Activated CD8-positive, alpha-beta T cell treated with anti-CD3 and anti-CD28 coated beads for 36 hours (primary cell): ENCODE data around the gene NRXN3. TPM values are rescaled to one million over a fixed set of nuclear protein-coding genes. Genes with fewer than 3 reads are reported as not detected.

ENCODE experiments used
- ATAC-seq: fragments of 200-7000 bp; cut with Tn5 transposase; one replicate; pipeline ENCODE4 v1.10.0; 2021; ENCODE audit warnings: mild to moderate bottlenecking, moderate library complexity
- CTCF ChIA-PET: fragments of 350-600 bp; sonication (Branson Sonifier 250); formaldehyde crosslinking; loops from one replicate; lab custom pipeline; 2021; ENCODE audit warnings: antibody characterized with exemption; lab: Charles Lee
- POLR2A ChIA-PET: fragments of 350-600 bp; sonication (Branson Sonifier 250); formaldehyde crosslinking; loops from one replicate; lab custom pipeline; 2021; ENCODE audit warnings: antibody characterized with exemption; lab: Charles Lee
- DNase-seq: peaks from one replicate; pipeline ENCODE4 v3.0.0-alpha.2; 2020
- H3K27ac Mint-ChIP-seq: one replicate; pipeline ENCODE4 v1.8.0; 2021; ENCODE audit warnings: mild to moderate bottlenecking, mixed read lengths
- H3K27me3 Mint-ChIP-seq: one replicate; pipeline ENCODE4 v1.8.0; 2021; ENCODE audit warnings: mixed read lengths
- H3K36me3 Mint-ChIP-seq: one replicate; pipeline ENCODE4 v1.8.0; 2021; ENCODE audit warnings: low read depth, mixed read lengths
- H3K4me1 Mint-ChIP-seq: one replicate; pipeline ENCODE4 v1.8.0; 2021; ENCODE audit warnings: low read depth, mixed read lengths
- H3K4me3 Mint-ChIP-seq: one replicate; pipeline ENCODE4 v1.8.0; 2021; ENCODE audit warnings: mild to moderate bottlenecking, moderate library complexity, mixed read lengths
- H3K9me3 Mint-ChIP-seq: one replicate; pipeline ENCODE4 v1.8.0; 2021; ENCODE audit warnings: mixed read lengths
- CTCF ChIP-seq: fragments of 200-600 bp; IDR thresholded peaks from one replicate; pipeline ENCODE4 v1.8.0; 2022; ENCODE audit warnings: antibody characterized with exemption, mild to moderate bottlenecking
- intact Hi-C: fragments of 100-400 bp; cut with micrococcal nuclease; formaldehyde crosslinking; loops from one replicate; pipeline ENCODE4 v1.10.0; 2022
- total RNA-seq, 2 experiments: library from RNA; stranded (reverse); gene quantifications; one replicate each; pipeline ENCODE4 v1.2.3, GENCODE V29; 2021

The NRXN3 gene
- total RNA-seq, 2 experiments from 2014 or later, result not detected

- DNase-seq, result no peak
- CTCF ChIA-PET, result interaction anchor here (0.8 kb wide), 1 partner anchor 108 kb away, joined by 3 read pairs; no protein-coding TSS in a partner anchor
- Mint-ChIP-seq H3K4me3 (no peak overlapping the region), H3K4me1 (no peaks in the 10 kb centered on the region), H3K36me3 (no peaks in the 10 kb centered on the region), H3K9me3 (no peaks in the 10 kb centered on the region), H3K27me3 (no peaks in the 10 kb centered on the region), H3K27ac (no peak overlapping the region)
- ATAC-seq, result no peak
- no peak for TF ChIP-seq CTCF
- POLR2A ChIA-PET, result no interaction called here
- intact Hi-C loops, result no loop called here
Observed at GRCh38 chr14:78666336-78667056, 496.3 kb downstream of the NRXN3 start.

DNA sequence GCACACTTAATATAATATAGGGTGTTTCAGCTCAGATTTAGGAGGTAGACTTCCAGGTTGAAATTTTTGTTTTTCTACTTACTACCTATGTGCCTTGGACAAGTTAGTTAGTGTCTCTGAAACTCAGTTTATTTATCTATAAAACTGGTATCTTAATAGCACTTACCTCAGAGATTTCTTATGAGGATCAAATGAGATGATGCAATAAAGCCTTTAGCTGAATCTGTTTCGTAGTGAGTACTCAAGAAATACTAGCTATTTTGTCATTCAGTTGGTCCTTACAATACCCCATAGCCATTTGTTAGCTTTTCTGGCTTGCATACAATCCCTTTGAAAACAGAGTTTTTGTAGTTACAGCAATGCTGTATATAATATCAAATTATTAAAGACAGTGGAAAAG, 497.0 kb downstream of the NRXN3 start:
- Mint-ChIP-seq H3K27ac (no peak overlapping the region), H3K4me3 (no peak overlapping the region), H3K4me1 (no peaks in the 10 kb centered on the region), H3K36me3 (no peaks in the 10 kb centered on the region), H3K9me3 (no peaks in the 10 kb centered on the region), H3K27me3 (no peaks in the 10 kb centered on the region)
- intact Hi-C loops, result no loop called here
- ChIA-PET POLR2A (no interaction called here), CTCF (no interaction called here)
- DNase-seq (no peak), ATAC-seq (no peak)
- TF ChIP-seq CTCF, result no peak

DNA sequence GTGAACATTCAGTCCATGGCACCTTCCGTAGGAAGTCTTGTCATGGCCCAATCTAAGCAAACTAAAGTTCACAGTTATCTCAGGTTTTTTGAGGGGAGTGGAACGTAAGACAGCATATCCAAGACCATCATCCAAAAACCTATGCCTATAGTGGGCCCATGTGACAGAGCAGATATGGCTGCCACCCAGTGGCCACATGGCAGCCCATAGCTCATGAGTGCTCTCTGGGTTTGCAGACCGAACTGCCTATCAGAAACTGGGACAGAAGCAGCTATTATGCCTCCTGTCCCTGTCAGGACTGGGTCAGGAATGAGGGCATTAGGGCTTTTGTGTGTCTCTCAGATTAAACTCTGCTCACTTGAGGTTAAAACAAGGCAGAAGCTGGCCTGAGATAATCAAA, 503.7 kb downstream of the NRXN3 start:
- no peak overlapping the region for H3K27ac Mint-ChIP-seq
- H3K4me1 Mint-ChIP-seq, result no peaks in the 10 kb centered on the region
- no peak for TF ChIP-seq CTCF
- no peak for DNase-seq
- no peak for ATAC-seq
- H3K9me3 Mint-ChIP-seq, result no peaks in the 10 kb centered on the region
- no peaks in the 10 kb centered on the region for H3K27me3 Mint-ChIP-seq
- CTCF ChIA-PET, result no interaction called here
- POLR2A ChIA-PET, result no interaction called here
- intact Hi-C loops, result no loop called here
- no peaks in the 10 kb centered on the region for H3K36me3 Mint-ChIP-seq
- H3K4me3 Mint-ChIP-seq, result no peak overlapping the region

DNA sequence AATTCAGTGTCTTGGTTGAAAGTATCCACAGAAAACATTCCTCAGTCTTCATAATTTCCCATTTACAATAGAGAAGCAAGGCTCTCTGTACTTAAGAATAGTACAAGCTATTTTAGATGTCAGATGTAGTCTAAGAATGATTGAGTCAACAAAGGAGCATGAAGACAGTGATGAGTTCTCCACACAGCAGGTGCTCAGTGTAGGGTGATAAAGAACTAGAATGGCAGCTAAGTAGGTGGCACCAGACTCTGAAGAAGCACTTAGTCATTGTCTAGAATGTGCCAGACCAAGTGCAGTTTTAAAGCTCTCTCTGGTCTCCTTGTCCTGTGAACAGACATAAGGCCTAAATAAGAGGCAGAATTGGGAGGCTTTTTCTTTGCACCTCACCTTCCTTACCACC, 504.6 kb downstream of the NRXN3 start:
- Mint-ChIP-seq H3K27me3 (no peaks in the 10 kb centered on the region), H3K9me3 (no peaks in the 10 kb centered on the region), H3K36me3 (no peaks in the 10 kb centered on the region), H3K4me3 (no peak overlapping the region), H3K27ac (no peak overlapping the region), H3K4me1 (no peaks in the 10 kb centered on the region)
- ATAC-seq (no peak), DNase-seq (no peak)
- TF ChIP-seq CTCF, result no peak
- intact Hi-C loops, result no loop called here
- CTCF ChIA-PET, result no interaction called here
- POLR2A ChIA-PET, result no interaction called here

- no peak for TF ChIP-seq CTCF
- DNase-seq, result no peak
- CTCF ChIA-PET, result no interaction called here
- POLR2A ChIA-PET, result no interaction called here
- Mint-ChIP-seq H3K4me1 (no peaks in the 10 kb centered on the region), H3K36me3 (no peaks in the 10 kb centered on the region), H3K27ac (no peak overlapping the region), H3K27me3 (peaks cover 2% of the 10 kb centered on the region), H3K9me3 (no peaks in the 10 kb centered on the region), H3K4me3 (no peak overlapping the region)
- no peak for ATAC-seq
- intact Hi-C loops, result no loop called here
Observed at GRCh38 chr14:78683206-78683605, 513.0 kb downstream of the NRXN3 start.
